ENCODE results near the gene S1PR3. TPM values are rescaled to one million over a fixed set of nuclear protein-coding genes. Genes with fewer than 3 reads are reported as not detected.
A peak's percentile ranks its signal among the peaks of the same experiment; 100 is the strongest.

S1PR3 gene
- total and polyA plus RNA-seq, 2 donors (not counting 1 experiment from before 2014, with no cell fraction given) = 20.5 to 23.8 TPM

DNA sequence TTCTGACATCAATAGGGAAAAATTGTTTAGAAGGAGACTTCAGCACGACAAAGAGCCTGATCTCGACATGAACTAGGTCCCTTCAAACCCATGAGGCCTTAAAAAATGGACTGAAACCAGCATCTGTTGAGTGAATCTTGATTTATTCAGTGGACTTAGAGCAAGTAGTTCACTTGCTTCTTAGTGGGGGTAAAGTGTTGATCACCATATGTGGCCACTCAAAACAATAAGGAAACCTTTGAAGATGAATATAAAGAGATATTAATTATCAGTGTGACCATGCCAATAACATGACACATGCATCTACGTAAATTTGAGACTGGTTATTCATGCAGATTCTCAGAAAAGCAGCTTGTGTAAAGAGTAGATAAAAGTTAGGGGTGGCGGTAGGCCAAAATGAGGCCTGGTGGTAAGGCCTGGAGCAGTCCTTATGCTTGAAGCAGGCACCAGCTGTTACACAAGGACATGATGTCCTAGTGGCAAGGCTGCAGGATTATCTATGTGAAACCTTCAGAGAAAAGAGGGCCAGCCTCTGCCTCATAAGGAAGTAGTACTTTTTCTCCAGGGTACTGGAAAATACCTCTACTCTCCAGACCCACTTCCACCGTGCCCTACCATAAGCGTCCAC lies 61.3 kb downstream of the S1PR3 start:
- Histone ChIP-seq H3K27me3 (ENCODE audit: control insufficient read depth, insufficient read depth, low read length) (no peaks in the 10 kb centered on the region), H3K36me3 (ENCODE audit: control insufficient read depth, insufficient read depth, low read length) (no peaks in the 10 kb centered on the region), H3K4me3 (replicated peaks in 1 of 4; ENCODE audit: control extremely low read depth in 1 of 4, insufficient read depth in 1 of 4, low read depth in 3 of 4, low read length in 4 of 4) (no peak overlapping the region), H3K4me1 (ENCODE audit: control insufficient read depth, extremely low read depth, insufficient read depth, low read length) (no peaks in the 10 kb centered on the region), H4K20me1 (ENCODE audit: control insufficient read depth, extremely low read depth, insufficient read depth, low read length) (no peaks in the 10 kb centered on the region), H3K9me3 (ENCODE audit: control insufficient read depth, insufficient read depth, low read depth, low read length) (no peaks in the 10 kb centered on the region), H3K27ac (ENCODE audit: insufficient read depth, low read length) (no peak overlapping the region), H3K9ac (ENCODE audit: insufficient read depth, low read length) (no peak overlapping the region), H3K79me2 (ENCODE audit: control insufficient read depth, insufficient read depth, low read length) (no peaks in the 10 kb centered on the region), H3K4me2 (ENCODE audit: extremely low read depth, insufficient read depth, low read length) (no peak overlapping the region), H2AFZ (ENCODE audit: low read length) (no peak overlapping the region)
- TF ChIP-seq, protein P1, sequence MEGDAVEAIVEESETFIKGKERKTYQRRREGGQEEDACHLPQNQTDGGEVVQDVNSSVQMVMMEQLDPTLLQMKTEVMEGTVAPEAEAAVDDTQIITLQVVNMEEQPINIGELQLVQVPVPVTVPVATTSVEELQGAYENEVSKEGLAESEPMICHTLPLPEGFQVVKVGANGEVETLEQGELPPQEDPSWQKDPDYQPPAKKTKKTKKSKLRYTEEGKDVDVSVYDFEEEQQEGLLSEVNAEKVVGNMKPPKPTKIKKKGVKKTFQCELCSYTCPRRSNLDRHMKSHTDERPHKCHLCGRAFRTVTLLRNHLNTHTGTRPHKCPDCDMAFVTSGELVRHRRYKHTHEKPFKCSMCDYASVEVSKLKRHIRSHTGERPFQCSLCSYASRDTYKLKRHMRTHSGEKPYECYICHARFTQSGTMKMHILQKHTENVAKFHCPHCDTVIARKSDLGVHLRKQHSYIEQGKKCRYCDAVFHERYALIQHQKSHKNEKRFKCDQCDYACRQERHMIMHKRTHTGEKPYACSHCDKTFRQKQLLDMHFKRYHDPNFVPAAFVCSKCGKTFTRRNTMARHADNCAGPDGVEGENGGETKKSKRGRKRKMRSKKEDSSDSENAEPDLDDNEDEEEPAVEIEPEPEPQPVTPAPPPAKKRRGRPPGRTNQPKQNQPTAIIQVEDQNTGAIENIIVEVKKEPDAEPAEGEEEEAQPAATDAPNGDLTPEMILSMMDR (conservative IDR thresholded peaks at IDR 0.05 in 1 of 2, IDR thresholded peaks at IDR 0.05 in 1 of 2; ENCODE audit: low read depth in 1 of 2, low read length in 2 of 2) = no peak
- no peak for TF ChIP-seq EZH2 (IDR thresholded peaks at IDR 0.05; ENCODE audit: low read length, missing control alignments)
- peak in 1 of 2 donors; percentile 24 for DNase-seq (ENCODE audit: low read depth in 2 of 2)

DNA sequence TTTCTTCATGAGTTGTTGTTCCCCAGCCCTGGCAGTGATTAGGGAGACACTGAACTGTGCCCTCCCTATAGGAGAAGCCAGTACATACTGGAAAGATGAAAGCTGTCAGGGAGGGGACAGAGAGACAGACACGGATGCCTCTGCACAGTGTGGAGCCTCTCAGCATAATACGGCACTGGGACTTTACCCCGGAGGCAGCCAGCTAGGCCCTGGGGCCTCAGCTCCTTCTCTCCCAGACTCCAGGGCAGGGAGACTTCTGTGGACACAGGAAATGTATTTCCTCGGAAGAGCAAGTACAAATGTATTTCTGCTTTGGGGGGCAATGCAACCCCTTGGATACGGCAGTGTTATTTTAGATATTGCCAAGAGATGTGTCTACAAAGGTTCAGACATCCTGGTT lies 62.0 kb downstream of the S1PR3 start:
- H3K27ac ChIP-seq (ENCODE audit: insufficient read depth, low read length) = no peak overlapping the region
- H3K9me3 ChIP-seq (ENCODE audit: control insufficient read depth, insufficient read depth, low read depth, low read length) = no peaks in the 10 kb centered on the region
- no peak for DNase-seq (ENCODE audit: low read depth in 2 of 2)
- H4K20me1 ChIP-seq (ENCODE audit: control insufficient read depth, extremely low read depth, insufficient read depth, low read length) = no peaks in the 10 kb centered on the region
- TF ChIP-seq EZH2 (IDR thresholded peaks at IDR 0.05; ENCODE audit: low read length, missing control alignments) = no peak
- TF ChIP-seq, protein P1 (conservative IDR thresholded peaks at IDR 0.05 in 1 of 2, IDR thresholded peaks at IDR 0.05 in 1 of 2; ENCODE audit: low read depth in 1 of 2, low read length in 2 of 2) = no peak
- H2AFZ ChIP-seq (ENCODE audit: low read length) = no peak overlapping the region
- no peaks in the 10 kb centered on the region for H3K27me3 ChIP-seq (ENCODE audit: control insufficient read depth, insufficient read depth, low read length)
- no peak overlapping the region for H3K4me3 ChIP-seq (replicated peaks in 1 of 4; ENCODE audit: control extremely low read depth in 1 of 4, insufficient read depth in 1 of 4, low read depth in 3 of 4, low read length in 4 of 4)
- H3K4me1 ChIP-seq (ENCODE audit: control insufficient read depth, extremely low read depth, insufficient read depth, low read length) = no peaks in the 10 kb centered on the region
- no peak overlapping the region for H3K9ac ChIP-seq (ENCODE audit: insufficient read depth, low read length)
- H3K79me2 ChIP-seq (ENCODE audit: control insufficient read depth, insufficient read depth, low read length) = no peaks in the 10 kb centered on the region
- H3K4me2 ChIP-seq (ENCODE audit: extremely low read depth, insufficient read depth, low read length) = no peak overlapping the region
- no peaks in the 10 kb centered on the region for H3K36me3 ChIP-seq (ENCODE audit: control insufficient read depth, insufficient read depth, low read length)

Other genes starting within 250 kb of the S1PR3 start
- gene SHC3, start 187.3 kb downstream of the S1PR3 start, total RNA-seq = 7.7 and 16.2 TPM in 2 replicates
- 1.7 and 2.5 TPM in 2 replicates for gene SHC3, start 187.3 kb downstream of the S1PR3 start, polyA plus RNA-seq